Heart left ventricle (tissue), 16 donors: ENCODE results near the gene SORCS2. TPM values are rescaled to one million over a fixed set of nuclear protein-coding genes. Genes with fewer than 3 reads are reported as not detected.

Experiments used
- ATAC-seq, 4 donors: fragments of 200-7000 bp; cut with Tn5 transposase; one replicate each; pipeline ENCODE4 v1.9.1; 2020 to 2022; ENCODE audit warnings: moderate library complexity in 4 of 4, mild to moderate bottlenecking in 3 of 4, moderate number of reproducible peaks in 1 of 4
- DNase-seq, 5 donors: peaks; one replicate each; pipeline ENCODE4 v3.0.0-alpha.2; 2020
- H3K27ac ChIP-seq, 12 donors: fragments of 200-600 bp; sonication (generic) in 4 of 12; one replicate each; pipeline versions ENCODE4 v1.5.0 to v1.8.0; 2016 to 2022; ENCODE audit warnings: mild to moderate bottlenecking in 2 of 12
- H3K27me3 ChIP-seq, 9 donors: fragments of 200-600 bp; sonication (generic) in 2 of 9; one replicate each; pipeline versions ENCODE4 v1.5.1 to v1.8.0; 2016 to 2022; ENCODE audit warnings: mild to moderate bottlenecking in 3 of 9
- H3K36me3 ChIP-seq, 9 donors: fragments of 200-600 bp; sonication (generic) in 2 of 9; one replicate each; pipeline versions ENCODE4 v1.5.0 to v1.8.0; 2018 to 2022; ENCODE audit warnings: mild to moderate bottlenecking in 2 of 9
- H3K4me1 ChIP-seq, 12 donors: fragments of 200-600 bp; sonication (generic) in 4 of 12; one replicate each; pipeline versions ENCODE4 v1.5.0 to v1.8.0; 2016 to 2022; ENCODE audit warnings: mild to moderate bottlenecking in 3 of 12
- H3K4me3 ChIP-seq, 12 donors: fragments of 200-600 bp; sonication (generic) in 4 of 12; one replicate each; pipeline versions ENCODE4 v1.5.0 to v1.8.0; 2017 to 2022; ENCODE audit warnings: mild to moderate bottlenecking in 9 of 12, moderate library complexity in 4 of 12
- H3K9me3 ChIP-seq, 12 donors: fragments of 200-600 bp; sonication (generic) in 4 of 12; one replicate each; pipeline versions ENCODE4 v1.5.0 to v1.8.0; 2016 to 2022; ENCODE audit warnings: mild to moderate bottlenecking in 1 of 12
- POLR2A ChIP-seq, 2 donors: fragments of 450-650 bp; IDR thresholded peaks; one replicate each; pipeline ENCODE4 v1.6.1; 2017; ENCODE audit warnings: antibody characterized with exemption in 2 of 2, mild to moderate bottlenecking in 2 of 2, moderate library complexity in 2 of 2
- WGBS, 4 donors: extraction: QIAGEN DNeasy Blood & Tissue Kit in 2 of 4; methylation state at CpG; one replicate each; pipeline versions ENCODE4 v1.1.5 to v1.1.7; 2013 to 2018; 5-methylcytosine and 5-hydroxymethylcytosine counted together
- intact Hi-C, 10 donors: fragments of 100-400 bp; cut with DNase I; formaldehyde crosslinking; loops; one replicate each; pipeline versions ENCODE4 v1.11.1 to v1.14.2; 2022
- polyA plus RNA-seq, 2 donors: library from polyadenylated mRNA; stranded (reverse); fragments of 200-250 nt; gene quantifications; one replicate each; pipeline ENCODE4 v1.2.3, GENCODE V29; 2013
- total RNA-seq, 9 donors: library from RNA; depleted of rRNA in 2 of 9; stranded (reverse); fragments of >200 nt in 2 of 9; fragmentation: NEBNext Ultra II Directional in 3 of 9; extraction: Animal tissue kit (Norgen Biotek cat#: 25700) in 3 of 9; gene quantifications; one replicate each; pipeline versions ENCODE4 v1.1.0 to v1.2.4, GENCODE V29; 2016 to 2023
- TF ChIP-seq, protein P1 (sequence below), 12 donors: fragments of 200-600 bp; sonication (generic) in 4 of 12; IDR thresholded peaks; one replicate each; pipeline versions ENCODE4 v1.5.0 to v1.8.0; 2018 to 2022; ENCODE audit warnings: antibody characterized with exemption in 12 of 12, mild to moderate bottlenecking in 5 of 12
- donor health status: ischemic (EF 13 %, LVEDD 7.1; RV severe dilation, severe dysfunction).
- donor health status: healthy with polysubstance abuse.
- donor health status: DM: no; HTN: yes; CAD: no.
- donor health status: DM: no; HTN: no; CAD: no.
- donor health status: ischemic (EF 25% LVEDD 6.9; RV normal size, moderate dysfunction).
- donor health status: ischemic (EF 25% LVEDD 5.7; RV mildly dilated, moderate dysfunction).
- donor health status: healthy.
- donor health status: DM: yes; HTN: yes; CAD: no.
- donor health status: ischemic (EF 35%, LVEDD 5.7; RV mildly dilated, moderate dysfunction).
- donor health status: nonischemic (EF 11% LVEDD 7.7; RV severe dilation, severe dysfunction).
- donor health status: DM: yes; HTN: yes; CAD: no.
- donor health status: PGD.
- donor health status: ischemic (EF 29% LVEDD 5.4; RV normal size, mild dysfunction).
- donor health status: nonischemic (EF 23%, LVEDD 6.1; RV moderate dilation, normal function).

SORCS2 gene
- total and polyA plus RNA-seq, 11 donors = 0.28 to 5.5 (median 2.4) TPM

DNA sequence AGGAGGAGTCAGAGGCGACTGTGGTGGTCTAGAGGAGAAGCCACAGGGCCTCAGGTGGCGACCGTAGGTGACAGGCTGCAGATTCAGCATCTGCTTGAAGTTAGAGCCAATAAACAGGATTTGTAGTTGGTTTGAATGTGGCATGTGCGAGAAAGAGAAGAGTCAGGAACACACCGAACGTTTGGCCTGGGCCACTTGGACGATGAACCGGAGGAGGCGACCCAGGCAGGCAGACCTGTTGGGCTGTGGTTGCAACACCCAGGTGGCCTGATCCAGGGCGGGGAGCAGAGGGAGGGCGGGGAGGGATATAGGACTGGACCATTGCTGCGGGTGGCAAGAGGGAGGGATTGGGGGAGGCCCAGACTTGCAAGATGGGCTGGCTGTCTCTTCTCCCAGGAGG, 252.4 kb downstream of the SORCS2 start:
- peaks cover 0 to 15% (median 0%) of the 10 kb centered on the region in 9 donors for H3K27me3 ChIP-seq
- no peak overlapping the region for H3K27ac ChIP-seq
- no peaks in the 10 kb centered on the region for H3K4me1 ChIP-seq
- H3K4me3 ChIP-seq = no peak overlapping the region
- WGBS, 4 donors = 84 to 89% (median 85%) methylated on average over 12 of the region's 12 CpGs
- DNase-seq (no peak), ATAC-seq (no peak)
- intact Hi-C loops = no loop called here
- TF ChIP-seq, protein P1, sequence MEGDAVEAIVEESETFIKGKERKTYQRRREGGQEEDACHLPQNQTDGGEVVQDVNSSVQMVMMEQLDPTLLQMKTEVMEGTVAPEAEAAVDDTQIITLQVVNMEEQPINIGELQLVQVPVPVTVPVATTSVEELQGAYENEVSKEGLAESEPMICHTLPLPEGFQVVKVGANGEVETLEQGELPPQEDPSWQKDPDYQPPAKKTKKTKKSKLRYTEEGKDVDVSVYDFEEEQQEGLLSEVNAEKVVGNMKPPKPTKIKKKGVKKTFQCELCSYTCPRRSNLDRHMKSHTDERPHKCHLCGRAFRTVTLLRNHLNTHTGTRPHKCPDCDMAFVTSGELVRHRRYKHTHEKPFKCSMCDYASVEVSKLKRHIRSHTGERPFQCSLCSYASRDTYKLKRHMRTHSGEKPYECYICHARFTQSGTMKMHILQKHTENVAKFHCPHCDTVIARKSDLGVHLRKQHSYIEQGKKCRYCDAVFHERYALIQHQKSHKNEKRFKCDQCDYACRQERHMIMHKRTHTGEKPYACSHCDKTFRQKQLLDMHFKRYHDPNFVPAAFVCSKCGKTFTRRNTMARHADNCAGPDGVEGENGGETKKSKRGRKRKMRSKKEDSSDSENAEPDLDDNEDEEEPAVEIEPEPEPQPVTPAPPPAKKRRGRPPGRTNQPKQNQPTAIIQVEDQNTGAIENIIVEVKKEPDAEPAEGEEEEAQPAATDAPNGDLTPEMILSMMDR (IDR thresholded peaks at IDR 0.05) = no peak
- no peak for TF ChIP-seq POLR2A (IDR thresholded peaks at IDR 0.05)
- no peaks in the 10 kb centered on the region for H3K9me3 ChIP-seq
- no peaks in the 10 kb centered on the region for H3K36me3 ChIP-seq

DNA sequence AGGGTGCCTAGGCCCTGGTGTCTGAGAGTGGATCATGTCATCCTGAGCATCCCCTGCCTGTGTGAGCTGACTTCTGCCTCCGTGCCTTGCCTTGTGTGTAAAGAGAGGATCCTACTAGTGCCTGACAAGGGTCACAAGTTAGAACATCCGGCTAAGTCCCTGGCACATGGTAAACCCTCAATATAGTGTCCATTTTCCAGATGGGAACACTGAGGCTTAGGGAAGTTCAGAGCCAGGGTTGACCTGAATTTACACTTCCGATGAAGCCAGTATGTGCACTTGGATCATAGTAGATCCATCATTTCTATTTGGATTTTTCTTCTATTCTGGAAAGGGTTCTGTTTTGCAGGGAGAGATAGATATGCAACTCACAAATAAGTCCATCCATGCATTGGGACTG, 254.9 kb downstream of the SORCS2 start:
- Histone ChIP-seq H3K4me3 (no peak overlapping the region), H3K27ac (no peak overlapping the region), H3K27me3 (peaks cover 0 to 9% (median 0%) of the 10 kb centered on the region in 9 donors), H3K4me1 (no peaks in the 10 kb centered on the region), H3K9me3 (no peaks in the 10 kb centered on the region), H3K36me3 (no peaks in the 10 kb centered on the region)
- ATAC-seq = no peak
- TF ChIP-seq, protein P1 (IDR thresholded peaks at IDR 0.05) = no peak
- WGBS, 4 donors = 89 to 100% (median 89%) methylated on average over 3 of the region's 3 CpGs
- intact Hi-C loops = no loop called here
- DNase-seq = no peak

DNA sequence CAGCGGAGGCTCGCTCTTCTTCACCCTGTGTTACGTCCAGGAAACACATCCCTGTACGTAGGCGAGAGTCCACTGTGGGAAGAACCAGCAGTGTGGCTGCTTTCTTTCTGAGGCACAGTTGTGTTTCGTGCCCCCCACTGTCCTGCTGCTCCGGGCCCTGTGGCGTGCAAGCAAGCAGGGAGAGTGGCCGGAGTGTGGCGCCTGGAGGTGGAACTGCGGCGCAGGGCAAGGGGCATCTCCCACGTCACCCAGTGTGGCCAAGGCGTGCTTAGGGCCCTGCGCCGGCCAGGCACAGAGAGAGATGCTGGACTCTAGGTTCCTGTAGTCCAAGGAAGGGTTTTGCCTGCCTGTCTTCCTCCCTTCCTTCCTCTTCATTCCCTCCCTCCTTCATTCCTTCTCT, 255.7 kb downstream of the SORCS2 start:
- no peak overlapping the region for H3K27ac ChIP-seq
- DNase-seq (no peak), ATAC-seq (no peak)
- H3K36me3 ChIP-seq = no peaks in the 10 kb centered on the region
- H3K27me3 ChIP-seq = peaks cover 0 to 9% (median 0%) of the 10 kb centered on the region in 9 donors
- H3K4me1 ChIP-seq = no peaks in the 10 kb centered on the region
- H3K4me3 ChIP-seq = no peak overlapping the region
- intact Hi-C loops = no loop called here
- TF ChIP-seq POLR2A (IDR thresholded peaks at IDR 0.05) = no peak
- TF ChIP-seq, protein P1 (IDR thresholded peaks at IDR 0.05) = no peak
- no peaks in the 10 kb centered on the region for H3K9me3 ChIP-seq
- 70 to 77% (median 74%) methylated on average over 16 of the region's 16 CpGs for WGBS, 4 donors

DNA sequence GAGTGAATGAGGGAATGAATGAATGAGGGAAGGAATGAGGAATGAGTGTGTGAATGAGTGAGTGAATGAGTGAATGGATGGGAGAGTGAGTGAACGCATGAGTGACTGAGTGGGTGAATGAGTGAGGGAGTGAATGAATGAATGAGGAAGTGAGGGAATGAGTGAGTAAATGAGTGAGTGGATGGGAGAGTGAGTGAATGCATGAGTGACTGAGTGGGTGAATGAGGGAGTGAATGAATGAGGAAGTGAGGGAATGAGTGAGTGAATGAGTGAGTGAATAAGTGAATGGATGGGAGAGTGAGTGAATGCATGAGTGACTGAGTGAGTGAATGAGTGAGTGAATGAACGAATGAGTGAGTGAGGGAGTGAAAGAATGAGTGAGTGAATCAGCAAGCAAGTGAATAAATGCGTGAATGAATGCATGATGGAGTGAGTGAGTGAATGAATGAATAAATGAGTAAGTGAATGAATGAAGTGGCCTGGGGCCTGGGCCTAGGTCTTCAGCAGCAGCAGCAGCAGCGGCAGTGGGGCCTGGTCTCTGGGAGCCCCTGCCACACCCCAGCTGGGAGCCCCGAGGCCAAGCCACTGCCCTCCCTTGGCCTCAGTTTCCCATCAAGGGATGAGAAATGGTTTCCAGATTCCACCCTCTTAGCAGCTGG, 258.6 kb downstream of the SORCS2 start:
- TF ChIP-seq, protein P1 (IDR thresholded peaks at IDR 0.05) = no peak
- no peak for TF ChIP-seq POLR2A (IDR thresholded peaks at IDR 0.05)
- intact Hi-C loops = no loop called here
- Histone ChIP-seq H3K36me3 (no peaks in the 10 kb centered on the region), H3K9me3 (no peaks in the 10 kb centered on the region), H3K27me3 (no peaks in the 10 kb centered on the region), H3K4me3 (no peak overlapping the region), H3K27ac (no peak overlapping the region), H3K4me1 (no peaks in the 10 kb centered on the region)
- ATAC-seq = no peak
- no peak for DNase-seq
- WGBS, 4 donors = 72 to 81% (median 76%) methylated on average over 5 of the region's 5 CpGs
